Measurements from ENCODE around the gene SLC39A7. TPM values are rescaled to one million over a fixed set of nuclear protein-coding genes. Genes with fewer than 3 reads are reported as not detected.

The SLC39A7 gene
- total and polyA plus RNA-seq, 2 of the 4 experiments (the other 2 are of a cell fraction) = 135 to 208 TPM

DNA sequence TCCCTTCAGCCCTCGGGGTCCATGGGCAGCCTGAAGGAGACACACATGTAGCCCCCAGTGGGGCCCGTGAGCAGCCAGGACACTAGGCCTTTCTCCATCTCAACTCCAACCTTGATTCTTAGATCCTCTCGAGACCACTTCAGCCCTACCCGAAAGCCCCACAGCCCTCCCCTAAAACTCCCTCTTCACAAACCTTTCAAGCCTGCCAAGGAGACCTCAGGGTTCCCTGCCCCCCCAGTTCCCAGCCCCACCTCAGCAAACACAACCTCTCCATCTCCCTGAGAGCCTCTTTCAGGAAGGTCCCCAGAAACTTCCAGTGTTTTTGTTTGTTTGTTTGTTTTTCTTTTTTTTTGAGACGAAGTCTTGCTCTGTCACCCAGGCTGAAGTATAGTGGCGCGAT, 19.5 kb upstream of the SLC39A7 start:
- Histone ChIP-seq H3K18ac (ENCODE audit: low read depth, low read length) (no peak overlapping the region), H4K8ac (ENCODE audit: low read depth in 2 of 2, low read length in 2 of 2) (no peak overlapping the region), H3K23ac (ENCODE audit: low read depth, low read length) (no peak overlapping the region), H3K4ac (ENCODE audit: low read depth, low read length) (no peak overlapping the region), H2BK15ac (ENCODE audit: low read depth, low read length) (no peak overlapping the region), H3K79me1 (ENCODE audit: low read depth in 1 of 2, low read length in 2 of 2) (no peaks in the 10 kb centered on the region), H3K4me3 (ENCODE audit: insufficient read depth, low read depth, low read length) (no peak overlapping the region), H3K9ac (ENCODE audit: low read depth, low read length) (no peak overlapping the region), H4K20me1 (ENCODE audit: insufficient read depth, low read length) (no peaks in the 10 kb centered on the region), H3K27ac (ENCODE audit: insufficient read depth, low read length) (no peak overlapping the region), H3K9me1 (ENCODE audit: insufficient read depth, low read length) (no peaks in the 10 kb centered on the region), H2AFZ (replicated peaks; ENCODE audit: low read length, poor library complexity) (no peak overlapping the region), H2BK120ac (ENCODE audit: low read depth, low read length) (no peak overlapping the region), H3K4me1 (ENCODE audit: control insufficient read depth, insufficient read depth, low read length) (no peaks in the 10 kb centered on the region), H2AK9ac (replicated peaks; ENCODE audit: low read depth, low read length, poor library complexity) (no peak overlapping the region), H4K5ac (ENCODE audit: low read depth, low read length) (no peak overlapping the region), H2BK20ac (ENCODE audit: low read depth, low read length) (no peak overlapping the region), H3K4me2 (ENCODE audit: low read depth, low read length) (no peak overlapping the region), H3K9me3 (ENCODE audit: control insufficient read depth, insufficient read depth, low read length) (no peaks in the 10 kb centered on the region), H3K36me3 (ENCODE audit: control insufficient read depth, insufficient read depth, low read length) (no peaks in the 10 kb centered on the region), H2BK5ac (ENCODE audit: low read depth, low read length, poor library complexity, severe bottlenecking) (no peak overlapping the region), H3K14ac (replicated peaks; ENCODE audit: low read depth, low read length) (no peak overlapping the region), H3K56ac (ENCODE audit: extremely low read depth, insufficient read depth, low read length) (no peak overlapping the region), H3K27me3 (ENCODE audit: control insufficient read depth, insufficient read depth, low read length) (peaks cover 9% of the 10 kb centered on the region), H2AK5ac (ENCODE audit: low read depth, low read length) (no peak overlapping the region), H4K91ac (ENCODE audit: insufficient read depth, low read depth, low read length) (no peak overlapping the region)
- dilution Hi-C loops (cut with HindIII; ENCODE audit: low sequenced_read_pairs, unreplicated experiment) = no loop called here
- ATAC-seq (ENCODE audit: low read depth) (no peak), DNase-seq (no peak)
- ChIA-PET POLR2A (ENCODE audit: unreplicated experiment) (no interaction called here), CTCF (no interaction called here)
- TF ChIP-seq, protein P1, sequence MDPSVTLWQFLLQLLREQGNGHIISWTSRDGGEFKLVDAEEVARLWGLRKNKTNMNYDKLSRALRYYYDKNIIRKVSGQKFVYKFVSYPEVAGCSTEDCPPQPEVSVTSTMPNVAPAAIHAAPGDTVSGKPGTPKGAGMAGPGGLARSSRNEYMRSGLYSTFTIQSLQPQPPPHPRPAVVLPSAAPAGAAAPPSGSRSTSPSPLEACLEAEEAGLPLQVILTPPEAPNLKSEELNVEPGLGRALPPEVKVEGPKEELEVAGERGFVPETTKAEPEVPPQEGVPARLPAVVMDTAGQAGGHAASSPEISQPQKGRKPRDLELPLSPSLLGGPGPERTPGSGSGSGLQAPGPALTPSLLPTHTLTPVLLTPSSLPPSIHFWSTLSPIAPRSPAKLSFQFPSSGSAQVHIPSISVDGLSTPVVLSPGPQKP (IDR thresholded peaks at IDR 0.05; ENCODE audit: borderline replicate concordance, low read depth, low read length) = no peak
- TF ChIP-seq RCOR1 (IDR thresholded peaks at IDR 0.05; ENCODE audit: insufficient replicate concordance, low read length) (no peak), MAFK (IDR thresholded peaks at IDR 0.05; ENCODE audit: low read depth, low read length) (no peak), CHD1 (IDR thresholded peaks at IDR 0.05; ENCODE audit: low read depth, low read length) (no peak), SMC3 (IDR thresholded peaks at IDR 0.05; ENCODE audit: low read depth, low read length) (no peak), FOS (IDR thresholded peaks at IDR 0.05; ENCODE audit: low read depth, low read length) (no peak), RFX5 (IDR thresholded peaks at IDR 0.05; ENCODE audit: low read depth, low read length) (no peak), MAZ (IDR thresholded peaks at IDR 0.05; ENCODE audit: borderline replicate concordance, low read depth, low read length) (no peak), CEBPB (IDR thresholded peaks at IDR 0.05; ENCODE audit: low read depth, low read length) (no peak), POLR2A (IDR thresholded peaks at IDR 0.05; ENCODE audit: low read depth, low read length) (no peak), MXI1 (IDR thresholded peaks at IDR 0.05; ENCODE audit: borderline replicate concordance, low read depth, low read length) (no peak)
- intact Hi-C loops (cut with micrococcal nuclease) = no loop called here
- 82% methylated on average over 2 of the region's 7 CpGs; no CpG with 5 or more reads in 1 of the 2 experiments for WGBS, 2 experiments (ENCODE audit: extremely low coverage in 2 of 2, insufficient read length in 1 of 2)
- BruUV-seq (replicated peaks) = no TSS peak
- in situ Hi-C loops (cut with MboI; ENCODE audit: low sequenced_read_pairs) = no loop called here

Data from IMR-90 (cell line).